Muscle of leg (tissue), 16 donors: ENCODE results near the gene HYDIN. TPM values are rescaled to one million over a fixed set of nuclear protein-coding genes. Genes with fewer than 3 reads are reported as not detected.
A peak's percentile ranks its signal among the peaks of the same experiment; 100 is the strongest.

ENCODE experiments used
- DNase-seq: peaks from one replicate; pipeline ENCODE4 v3.0.0; 2013
- H3K27ac ChIP-seq: one replicate; pipeline ENCODE4 v1.5.1; 2013; ENCODE audit warnings: mild to moderate bottlenecking, low read length, control low read depth
- H3K27me3 ChIP-seq: one replicate; pipeline ENCODE4 v1.6.1; 2013; ENCODE audit warnings: low read length; ENCODE audit not compliant: control insufficient read depth, insufficient read depth
- H3K36me3 ChIP-seq: one replicate; pipeline ENCODE4 v1.6.1; 2013; ENCODE audit warnings: low read length; ENCODE audit not compliant: control insufficient read depth, insufficient read depth
- H3K4me1 ChIP-seq: one replicate; pipeline ENCODE4 v1.6.1; 2013; ENCODE audit warnings: low read length; ENCODE audit not compliant: control insufficient read depth, insufficient read depth
- H3K4me3 ChIP-seq: one replicate; pipeline ENCODE4 v1.5.1; 2013; ENCODE audit warnings: low read length, control low read depth
- H3K9me3 ChIP-seq: replicated peaks from 2 replicates; pipeline ENCODE4 v1.6.1; 2013; ENCODE audit warnings: low read depth, low read length; ENCODE audit not compliant: control insufficient read depth
- WGBS: methylation state at CpG from one replicate; pipeline ENCODE4 v1.1.5; 2013; ENCODE audit warnings: missing lambda C conversion rate; ENCODE audit not compliant: insufficient coverage; 5-methylcytosine and 5-hydroxymethylcytosine counted together
- long read RNA-seq, 11 donors: transcript quantifications; one replicate each; lab custom pipeline, GENCODE V29; 2026
- polyA plus RNA-seq, 8 donors: library from polyadenylated mRNA; unstranded; fragments of 120-200 nt; gene quantifications; one replicate each; pipeline versions ENCODE4 v1.2.1 to v1.2.3, GENCODE V29; 2013; ENCODE audit warnings: inconsistent platforms in 1 of 8, low replicate concordance in 1 of 8; ENCODE audit not compliant: insufficient read length in 8 of 8, insufficient read depth in 1 of 8
- total RNA-seq: library from RNA; stranded (reverse); fragments of 120-200 nt; gene quantifications from one replicate; pipeline ENCODE4 v1.2.4, GENCODE V29; 2013

Gene HYDIN
- total RNA-seq: 0.66 TPM
- polyA plus RNA-seq: 1 to 10 TPM in 7 of 8 donors, under 1 TPM in 1; 0.57 to 3.2 (median 1.5) TPM
- long read RNA-seq, donor 1: 0 reads
- long read RNA-seq, donor 2: 0 reads
- long read RNA-seq, donor 3: 0 reads
- long read RNA-seq, donor 4: 0 reads
- long read RNA-seq, donor 5: 0 reads
- long read RNA-seq, donor 6: 0 reads
- long read RNA-seq, donor 7: 0 reads
- long read RNA-seq, donor 8: 0 reads
- long read RNA-seq, donor 9: 0 reads
- long read RNA-seq, donor 10: 0 reads
- long read RNA-seq, donor 11: 0 reads

DNA sequence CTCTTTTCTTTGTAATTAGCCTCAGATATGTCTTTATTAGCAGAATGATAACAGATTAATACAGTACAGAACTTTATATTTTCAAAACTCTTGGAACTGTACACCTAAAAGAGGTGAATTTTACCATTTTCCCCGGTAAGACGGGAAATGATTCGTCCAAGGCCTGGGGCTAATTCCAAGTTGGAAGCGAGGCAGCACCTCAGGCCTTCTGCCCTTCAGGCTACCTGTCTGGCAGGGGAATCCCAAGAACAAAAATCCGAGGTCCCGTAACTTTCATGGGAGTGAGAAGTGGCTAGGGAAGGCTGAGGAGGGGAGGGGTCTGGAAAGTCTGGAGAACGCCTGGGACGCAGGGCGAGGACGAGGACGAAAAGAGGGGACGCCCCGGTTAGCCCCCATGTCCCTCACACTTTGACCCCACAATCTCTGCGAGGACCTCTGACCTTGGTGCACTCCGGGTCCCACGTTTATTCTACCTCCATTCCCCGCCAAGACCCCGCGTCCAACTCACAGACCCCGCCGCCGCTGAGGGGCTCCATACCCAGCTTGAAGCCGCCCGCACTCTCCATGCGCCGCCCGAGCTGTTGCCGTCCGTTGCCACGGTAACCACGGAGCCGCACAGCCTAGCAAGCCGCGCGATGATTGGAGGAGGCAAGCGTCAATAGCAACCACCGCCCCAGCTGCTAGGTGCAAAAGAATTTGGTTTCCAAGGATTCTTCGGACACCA lies at the start of gene HYDIN:
Gene HYDIN, minus strand, starts transcription at position 601 of the 724 bp plus-strand sequence. CDS start 43,827 bp downstream, outside the sequence.
- Histone ChIP-seq H3K27ac (no peak within 1 kb of the TSS), H3K27me3 (peaks cover 10% of the 10 kb centered on the region), H3K4me1 (no peaks in the 10 kb centered on the region), H3K36me3 (no peaks in the 10 kb centered on the region), H3K9me3 (peaks cover 5% of the 10 kb centered on the region), H3K4me3 (no peak within 1 kb of the TSS)
- DNase-seq: peak; percentile 45
- WGBS: 9% methylated on average over 30 of the region's 38 CpGs

DNA sequence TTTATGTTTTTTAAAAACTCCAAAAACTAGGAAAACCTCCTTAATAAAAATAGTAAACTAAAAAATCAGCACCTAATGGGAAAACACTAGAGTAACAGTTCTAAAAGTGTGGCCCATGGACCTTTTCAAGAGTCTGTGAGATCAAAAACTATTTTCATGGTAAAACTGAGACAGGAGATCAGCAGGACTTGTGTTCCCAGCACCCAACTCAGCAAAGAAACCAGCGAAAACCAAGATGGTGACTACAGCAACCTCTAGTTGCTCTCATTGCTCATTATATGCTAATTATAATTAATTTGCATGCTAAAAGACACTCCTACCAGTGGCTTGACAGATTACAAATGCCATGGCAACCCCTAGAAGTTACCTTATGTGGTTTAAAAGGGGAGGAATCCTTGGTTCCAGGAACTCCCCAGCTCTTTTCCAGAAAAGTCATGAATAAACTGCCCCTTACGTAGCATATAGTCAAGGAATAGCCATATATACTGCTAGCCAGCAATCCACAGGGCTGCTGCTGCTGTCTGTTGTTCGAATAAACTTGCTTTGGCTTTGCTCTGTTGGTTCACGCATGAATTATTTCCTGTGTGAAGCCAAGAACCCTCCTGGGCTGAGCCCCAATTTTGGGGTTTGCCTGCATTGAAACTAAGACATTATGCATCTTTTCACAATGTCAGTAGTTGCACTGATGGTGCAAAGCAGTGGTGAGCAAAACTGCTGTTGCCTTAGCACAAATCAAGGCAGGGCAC lies 46.2 kb upstream of the HYDIN start:
- Histone ChIP-seq H3K36me3 (no peaks in the 10 kb centered on the region), H3K27me3 (no peaks in the 10 kb centered on the region)
- WGBS: 88% methylated on average over 3 of the region's 4 CpGs

DNA sequence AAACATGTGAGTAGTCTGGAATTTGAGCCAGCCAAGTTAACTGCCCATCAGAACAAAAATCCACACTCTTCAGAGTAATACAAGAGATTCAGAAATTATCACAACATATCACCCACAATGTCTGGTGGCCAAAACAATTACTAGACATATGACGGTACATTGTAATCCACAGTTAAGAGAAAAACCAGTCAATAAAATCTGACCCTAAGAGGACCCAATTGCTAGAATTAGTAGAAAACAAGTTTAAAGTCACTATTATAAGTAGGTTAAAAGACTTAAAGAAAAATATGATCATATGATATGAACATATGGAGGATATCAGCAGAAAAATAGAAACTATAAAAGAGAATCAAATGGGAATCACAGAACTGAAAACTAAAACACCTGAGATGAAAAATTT lies 42.9 kb upstream of the HYDIN start:
- H3K4me3 ChIP-seq: no peak overlapping the region
- no peak overlapping the region for H3K27ac ChIP-seq
- H3K27me3 ChIP-seq: no peaks in the 10 kb centered on the region
- peaks cover 7% of the 10 kb centered on the region for H3K9me3 ChIP-seq
- DNase-seq: no peak
- H3K4me1 ChIP-seq: no peaks in the 10 kb centered on the region
- no CpG with 5 or more reads among the region's 1 CpG for WGBS
- no peaks in the 10 kb centered on the region for H3K36me3 ChIP-seq

More for the DNA sequence above, 46.2 kb upstream of the HYDIN start:
- no peaks in the 10 kb centered on the region for H3K4me1 ChIP-seq
- H3K27ac ChIP-seq: no peak overlapping the region
- no peak for DNase-seq
- peaks cover 7% of the 10 kb centered on the region for H3K9me3 ChIP-seq
- H3K4me3 ChIP-seq: no peak overlapping the region

DNA sequence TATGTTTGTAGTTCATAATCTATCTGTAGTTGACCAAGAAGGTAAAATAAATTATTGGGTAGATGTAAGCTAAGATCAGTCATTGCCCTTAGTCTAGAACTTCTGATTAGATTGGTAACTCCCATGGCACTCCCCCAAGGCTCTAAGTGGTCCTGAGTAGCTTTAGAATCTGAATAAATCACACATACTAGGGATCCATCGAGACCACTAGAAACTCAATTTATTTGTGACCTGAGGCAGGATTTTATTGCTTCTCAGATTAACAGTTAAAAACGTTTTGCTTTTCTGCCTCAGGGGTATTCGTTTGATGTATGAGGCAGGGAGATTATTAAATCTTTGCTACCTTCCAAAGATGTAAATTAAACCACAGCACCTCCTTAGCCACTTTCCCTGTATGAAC lies 33.8 kb upstream of the HYDIN start:
- no CpG with 5 or more reads among the region's 3 CpGs for WGBS
- Histone ChIP-seq H3K27ac (no peak overlapping the region), H3K4me3 (no peak overlapping the region), H3K36me3 (no peaks in the 10 kb centered on the region), H3K9me3 (no peaks in the 10 kb centered on the region), H3K4me1 (no peaks in the 10 kb centered on the region), H3K27me3 (peaks cover 4% of the 10 kb centered on the region)
- no peak for DNase-seq

DNA sequence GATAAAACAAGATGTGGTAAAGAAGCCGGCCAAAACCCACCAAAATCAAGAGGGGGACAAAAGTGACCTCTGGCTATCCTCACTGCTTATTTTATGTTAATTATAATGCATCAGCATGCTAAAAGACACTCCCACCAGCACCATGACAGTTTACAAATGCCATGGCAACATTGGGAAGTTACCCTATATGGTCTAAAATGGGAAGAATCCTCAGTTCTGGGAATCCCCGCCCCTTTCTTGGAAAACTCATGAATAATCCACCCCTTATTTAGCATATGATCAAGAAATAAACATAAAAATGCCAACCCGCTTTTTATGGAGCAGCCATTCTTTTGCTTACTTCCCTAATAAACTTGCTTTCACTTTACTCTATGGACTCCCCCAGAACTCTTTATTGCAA lies 33.1 kb upstream of the HYDIN start:
- H3K27ac ChIP-seq: no peak overlapping the region
- H3K27me3 ChIP-seq: peaks cover 4% of the 10 kb centered on the region
- no CpG with 5 or more reads among the region's 3 CpGs for WGBS
- peaks cover 1% of the 10 kb centered on the region for H3K4me1 ChIP-seq
- H3K9me3 ChIP-seq: no peaks in the 10 kb centered on the region
- DNase-seq: no peak
- no peaks in the 10 kb centered on the region for H3K36me3 ChIP-seq
- no peak overlapping the region for H3K4me3 ChIP-seq

DNA sequence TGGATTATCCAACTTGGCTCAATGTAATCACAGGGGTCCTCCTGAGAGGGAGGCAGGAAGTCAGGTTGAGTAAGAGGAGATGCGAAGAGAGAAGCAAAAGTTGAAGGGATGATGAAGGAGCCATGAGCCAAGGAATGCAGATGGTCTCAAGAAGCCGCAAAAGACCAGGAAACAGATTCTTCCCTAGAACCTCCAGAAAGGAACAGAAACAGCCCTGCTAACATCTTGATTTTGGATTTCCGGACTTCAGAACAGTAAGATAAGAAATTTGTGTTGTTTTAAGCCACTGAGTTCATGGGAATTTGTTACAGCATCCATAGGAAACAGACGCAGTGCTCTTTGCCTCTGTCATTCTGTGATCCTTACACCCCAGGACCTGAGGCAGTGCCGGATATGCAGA lies 31.9 kb upstream of the HYDIN start:
- Histone ChIP-seq H3K36me3 (no peaks in the 10 kb centered on the region), H3K9me3 (no peaks in the 10 kb centered on the region), H3K4me1 (peaks cover 2% of the 10 kb centered on the region), H3K27me3 (peaks cover 4% of the 10 kb centered on the region), H3K4me3 (no peak overlapping the region), H3K27ac (no peak overlapping the region)
- 100% methylated on average over 2 of the region's 5 CpGs for WGBS
- no peak for DNase-seq

DNA sequence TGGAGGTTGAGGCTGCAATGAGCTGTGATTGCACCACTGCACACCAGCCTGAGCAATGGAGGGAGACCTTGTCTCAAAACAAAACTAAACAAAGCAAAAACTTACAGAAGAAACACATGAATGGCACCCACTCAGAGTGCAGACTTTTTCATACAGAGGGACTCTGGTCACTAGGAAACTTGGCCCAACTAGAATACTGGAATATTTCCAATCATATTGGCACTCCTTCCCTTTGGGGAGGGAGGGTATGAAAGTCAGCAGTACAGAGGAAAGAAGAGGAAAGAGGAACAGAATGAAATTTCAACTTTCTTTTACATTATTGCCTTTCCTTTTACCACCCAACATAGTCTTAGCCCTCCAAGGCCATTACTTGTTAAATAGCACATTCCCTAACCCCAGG lies 30.5 kb upstream of the HYDIN start:
- Histone ChIP-seq H3K27ac (no peak overlapping the region), H3K4me3 (no peak overlapping the region), H3K27me3 (peaks cover 4% of the 10 kb centered on the region), H3K36me3 (no peaks in the 10 kb centered on the region), H3K9me3 (no peaks in the 10 kb centered on the region), H3K4me1 (peaks cover 5% of the 10 kb centered on the region)
- DNase-seq: peak; percentile 13

DNA sequence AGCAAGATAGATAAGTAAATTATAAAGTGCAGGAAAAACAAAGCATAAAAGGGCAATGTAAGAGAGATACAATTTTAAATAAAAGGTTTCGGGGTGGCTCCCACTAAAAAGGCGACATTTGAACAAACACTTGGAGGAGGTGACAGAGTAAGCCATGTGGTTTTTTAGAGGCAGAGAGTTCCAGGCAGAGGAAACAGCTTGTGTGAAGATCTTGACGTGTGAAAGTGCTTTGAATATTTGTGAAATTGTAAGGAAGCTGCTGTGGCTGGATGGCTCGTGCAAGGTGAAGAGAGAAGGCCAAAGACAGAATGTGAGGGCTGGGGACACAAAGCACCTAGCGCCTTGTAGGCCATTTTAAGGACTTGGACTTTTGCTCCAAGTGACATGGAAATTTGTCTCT lies 28.6 kb upstream of the HYDIN start:
- no peaks in the 10 kb centered on the region for H3K36me3 ChIP-seq
- peaks cover 4% of the 10 kb centered on the region for H3K27me3 ChIP-seq
- peaks cover 16% of the 10 kb centered on the region for H3K4me1 ChIP-seq
- no peak overlapping the region for H3K27ac ChIP-seq
- whole genome bisulfite sequencing: 75% methylated on average over 4 of the region's 5 CpGs
- H3K4me3 ChIP-seq: no peak overlapping the region
- no peaks in the 10 kb centered on the region for H3K9me3 ChIP-seq
- DNase-seq: peak; percentile 3

DNA sequence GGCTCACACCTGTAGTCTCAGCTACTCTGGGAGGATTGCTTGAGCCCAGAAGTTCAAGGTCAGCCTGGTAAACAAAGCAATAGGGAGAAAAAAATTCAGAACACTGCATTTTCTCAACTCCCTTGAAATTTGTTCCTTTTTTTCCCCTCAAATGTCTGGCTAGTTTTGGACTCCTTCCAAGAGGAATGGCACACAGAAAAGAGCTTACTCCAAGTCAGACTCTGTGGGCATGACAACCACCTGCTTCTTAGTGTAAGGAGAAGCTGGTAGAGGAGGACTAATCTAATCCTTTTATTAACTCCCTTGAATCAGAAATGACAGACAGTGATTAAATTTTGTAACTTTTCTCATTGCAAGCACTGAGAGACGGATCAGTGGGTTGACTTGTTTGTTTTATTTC lies 27.9 kb upstream of the HYDIN start:
- H3K27me3 ChIP-seq: peaks cover 4% of the 10 kb centered on the region
- no CpG with 5 or more reads among the region's 1 CpG for WGBS
- DNase-seq: peak; percentile 67

DNA sequence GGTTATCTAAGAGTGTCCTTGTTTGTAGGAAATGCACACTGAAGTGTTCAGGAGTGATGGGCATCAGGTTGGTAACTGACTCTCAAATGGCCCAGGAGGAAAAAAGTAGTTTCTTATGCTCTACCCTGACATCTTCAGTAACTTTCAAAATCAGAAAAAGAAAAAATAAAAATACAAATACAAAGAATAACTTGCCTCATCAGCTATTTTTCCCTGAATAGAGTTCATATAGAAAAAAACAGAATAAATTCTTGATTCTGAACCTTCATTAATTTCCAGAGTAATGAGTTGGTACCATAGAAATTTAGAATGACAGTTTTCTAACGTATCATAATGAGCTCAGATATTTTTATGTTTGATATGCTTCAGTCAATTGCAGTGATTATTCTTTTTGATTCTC lies 27.2 kb upstream of the HYDIN start:
- WGBS: no CpG with 5 or more reads among the region's 1 CpG

More for the DNA sequence above, 27.9 kb upstream of the HYDIN start:
- Histone ChIP-seq H3K27ac (no peak overlapping the region), H3K36me3 (no peaks in the 10 kb centered on the region), H3K4me1 (peaks cover 16% of the 10 kb centered on the region), H3K4me3 (no peak overlapping the region), H3K9me3 (no peaks in the 10 kb centered on the region)

More for the DNA sequence above, 27.2 kb upstream of the HYDIN start:
- Histone ChIP-seq H3K4me3 (no peak overlapping the region), H3K36me3 (no peaks in the 10 kb centered on the region), H3K9me3 (no peaks in the 10 kb centered on the region), H3K27ac (no peak overlapping the region), H3K4me1 (peaks cover 16% of the 10 kb centered on the region), H3K27me3 (peaks cover 4% of the 10 kb centered on the region)
- no peak for DNase-seq
